ENCODE data around the gene CUBN.

GRCh38 chr10:17003651-17004286 is 125.8 kb downstream of the CUBN start:
- TF ChIP-seq, protein P1, sequence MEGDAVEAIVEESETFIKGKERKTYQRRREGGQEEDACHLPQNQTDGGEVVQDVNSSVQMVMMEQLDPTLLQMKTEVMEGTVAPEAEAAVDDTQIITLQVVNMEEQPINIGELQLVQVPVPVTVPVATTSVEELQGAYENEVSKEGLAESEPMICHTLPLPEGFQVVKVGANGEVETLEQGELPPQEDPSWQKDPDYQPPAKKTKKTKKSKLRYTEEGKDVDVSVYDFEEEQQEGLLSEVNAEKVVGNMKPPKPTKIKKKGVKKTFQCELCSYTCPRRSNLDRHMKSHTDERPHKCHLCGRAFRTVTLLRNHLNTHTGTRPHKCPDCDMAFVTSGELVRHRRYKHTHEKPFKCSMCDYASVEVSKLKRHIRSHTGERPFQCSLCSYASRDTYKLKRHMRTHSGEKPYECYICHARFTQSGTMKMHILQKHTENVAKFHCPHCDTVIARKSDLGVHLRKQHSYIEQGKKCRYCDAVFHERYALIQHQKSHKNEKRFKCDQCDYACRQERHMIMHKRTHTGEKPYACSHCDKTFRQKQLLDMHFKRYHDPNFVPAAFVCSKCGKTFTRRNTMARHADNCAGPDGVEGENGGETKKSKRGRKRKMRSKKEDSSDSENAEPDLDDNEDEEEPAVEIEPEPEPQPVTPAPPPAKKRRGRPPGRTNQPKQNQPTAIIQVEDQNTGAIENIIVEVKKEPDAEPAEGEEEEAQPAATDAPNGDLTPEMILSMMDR (IDR thresholded peaks at IDR 0.05) = no peak
- no peak for TF ChIP-seq POLR2A (IDR thresholded peaks at IDR 0.05)
- no peak for TF ChIP-seq EP300 (IDR thresholded peaks at IDR 0.05)
- no peak for TF ChIP-seq POLR2AphosphoS5 (IDR thresholded peaks at IDR 0.05)
